Stimulated activated memory B cell treated with anti-CD40 and anti-IgM and Interleukin-4, amounts not matched to agents 10 μg/mL and 1 μg/mL and 100 μg/mL, for 72 hours (primary cell): ENCODE data around the gene SLC12A7.
"Not testable (repeated sequence)": the region's sequence is repeated elsewhere in the genome, so short reads cannot be mapped to it uniquely, and the experiment has no call there.

Experiments
- ATAC-seq: fragments of 150-1000 bp; cut with Tn5 transposase; 2 replicates; pipeline ENCODE4 v1.10.0; 2021
- H3K27ac Mint-ChIP-seq: one replicate; pipeline ENCODE4 v1.8.0; 2022; ENCODE audit warnings: mild to moderate bottlenecking, mixed read lengths
- H3K27me3 Mint-ChIP-seq: one replicate; pipeline ENCODE4 v1.8.0; 2022; ENCODE audit warnings: mixed read lengths
- H3K36me3 Mint-ChIP-seq: one replicate; pipeline ENCODE4 v1.8.0; 2022; ENCODE audit warnings: mixed read lengths
- H3K4me1 Mint-ChIP-seq: one replicate; pipeline ENCODE4 v1.8.0; 2022; ENCODE audit warnings: mixed read lengths
- H3K4me3 Mint-ChIP-seq: one replicate; pipeline ENCODE4 v1.8.0; 2022; ENCODE audit warnings: mild to moderate bottlenecking, moderate library complexity, mixed read lengths
- H3K9me3 Mint-ChIP-seq: one replicate; pipeline ENCODE4 v1.8.0; 2022; ENCODE audit warnings: mixed read lengths

SLC12A7 gene

GRCh38 chr5:1034421-1034905 is 77.4 kb downstream of the SLC12A7 start:
- no peak overlapping the region for H3K4me3 Mint-ChIP-seq
- H3K36me3 Mint-ChIP-seq, result no peaks in the 10 kb centered on the region
- H3K4me1 Mint-ChIP-seq, result peaks cover 8% of the 10 kb centered on the region
- no peak overlapping the region for H3K27ac Mint-ChIP-seq
- no peak for ATAC-seq
- no peaks in the 10 kb centered on the region for H3K9me3 Mint-ChIP-seq
- peaks cover 39% of the 10 kb centered on the region for H3K27me3 Mint-ChIP-seq

DNA sequence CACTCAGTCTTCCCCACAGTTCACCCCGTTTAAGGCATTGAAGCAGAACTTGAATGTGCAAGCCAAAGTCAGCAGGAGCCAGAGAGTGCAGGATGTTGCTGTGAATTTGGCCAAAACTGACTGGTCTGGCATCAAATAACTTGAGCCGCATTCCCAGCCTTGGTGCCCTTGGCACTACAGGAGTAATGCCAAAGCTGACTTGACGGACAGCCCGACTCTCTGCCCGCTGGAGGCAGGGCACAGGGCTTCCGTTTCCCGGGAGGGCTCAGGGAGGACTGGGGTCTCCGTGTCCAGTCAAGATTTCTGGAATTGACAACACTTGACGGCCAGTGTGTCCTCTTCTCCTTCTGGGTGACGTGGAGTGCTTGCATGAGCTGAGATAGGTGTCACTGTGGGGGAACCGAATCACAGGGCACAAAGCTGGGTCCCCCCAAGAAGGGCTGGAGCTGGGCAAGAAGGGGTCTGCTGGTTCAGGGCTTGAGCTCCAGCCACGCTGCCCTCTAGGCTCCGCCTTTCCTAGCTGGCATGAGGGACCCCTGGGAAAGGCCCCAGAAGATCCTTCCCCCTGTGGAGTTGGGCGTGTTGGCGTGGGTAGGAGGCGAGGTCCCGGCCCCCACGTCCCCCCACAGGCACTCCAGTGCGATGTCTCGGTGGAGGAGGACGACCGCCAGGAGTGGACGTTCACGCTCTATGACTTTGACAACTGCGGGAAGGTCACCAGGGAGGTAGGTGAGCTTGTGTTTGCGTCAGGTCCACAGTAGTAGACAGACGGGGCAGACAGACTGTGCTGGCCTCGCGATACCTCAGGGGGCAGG is 78.0 kb downstream of the SLC12A7 start:
- no peak overlapping the region for H3K4me3 Mint-ChIP-seq
- H3K27ac Mint-ChIP-seq, result no peak overlapping the region

GRCh38 chr5:1033178-1033577 is 78.7 kb downstream of the SLC12A7 start:
- Mint-ChIP-seq H3K36me3 (no peaks in the 10 kb centered on the region), H3K4me1 (peaks cover 8% of the 10 kb centered on the region), H3K27me3 (peaks cover 52% of the 10 kb centered on the region), H3K27ac (no peak overlapping the region), H3K9me3 (no peaks in the 10 kb centered on the region), H3K4me3 (no peak overlapping the region)
- ATAC-seq, result no peak

More for the DNA sequence above, 78.0 kb downstream of the SLC12A7 start:
- Mint-ChIP-seq H3K27me3 (peaks cover 46% of the 10 kb centered on the region), H3K36me3 (no peaks in the 10 kb centered on the region), H3K9me3 (no peaks in the 10 kb centered on the region), H3K4me1 (peaks cover 8% of the 10 kb centered on the region)
- no peak for ATAC-seq

DNA sequence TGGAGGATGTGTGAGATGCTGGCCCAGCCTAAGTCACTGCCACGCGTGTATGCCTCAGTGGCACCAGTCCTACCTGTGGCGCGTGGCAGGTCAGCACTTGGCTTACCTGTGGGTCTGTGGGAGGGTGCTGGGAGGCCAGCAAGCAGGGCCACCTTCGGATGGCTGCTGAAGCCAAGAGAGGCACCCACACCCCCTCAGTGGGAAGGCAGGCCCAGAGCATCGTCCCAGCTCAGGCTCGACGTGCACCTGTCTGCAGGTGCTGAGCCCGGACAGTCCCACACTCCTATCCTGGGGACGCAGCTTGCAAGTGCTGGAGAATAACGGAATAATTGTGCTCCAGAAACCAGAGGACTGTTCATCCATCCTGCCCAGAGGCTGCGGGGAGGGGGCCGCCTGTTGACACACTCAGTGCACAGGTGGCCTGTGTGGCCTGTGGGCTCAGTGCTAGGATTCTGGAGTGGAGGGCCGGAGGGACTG is 79.3 kb downstream of the SLC12A7 start:
- no peaks in the 10 kb centered on the region for H3K36me3 Mint-ChIP-seq
- no peaks in the 10 kb centered on the region for H3K9me3 Mint-ChIP-seq
- peaks cover 58% of the 10 kb centered on the region for H3K27me3 Mint-ChIP-seq
- peaks cover 8% of the 10 kb centered on the region for H3K4me1 Mint-ChIP-seq
- H3K27ac Mint-ChIP-seq, result no peak overlapping the region
- ATAC-seq, result no peak
- H3K4me3 Mint-ChIP-seq, result no peak overlapping the region

DNA sequence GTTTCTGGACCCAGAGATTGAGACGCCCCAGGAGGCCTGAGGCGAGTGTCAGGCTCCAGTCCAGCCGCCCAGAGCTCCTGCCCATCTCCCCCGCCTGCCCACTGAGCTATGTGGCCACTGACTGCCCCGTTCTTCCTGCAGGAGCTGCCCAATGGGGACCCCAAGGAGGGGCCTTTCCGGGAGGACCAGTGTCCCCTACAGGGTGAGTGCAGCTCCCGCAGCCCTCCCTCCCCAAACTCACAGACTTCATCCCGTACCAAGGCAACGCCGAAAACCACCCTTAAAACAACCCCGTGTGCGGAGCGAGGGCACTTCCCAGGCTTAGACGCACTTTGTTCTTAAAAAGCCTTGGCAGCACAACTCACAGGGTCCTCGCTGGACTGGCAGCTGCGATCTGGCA is 79.9 kb downstream of the SLC12A7 start:
- no peaks in the 10 kb centered on the region for H3K36me3 Mint-ChIP-seq
- peaks cover 8% of the 10 kb centered on the region for H3K4me1 Mint-ChIP-seq
- H3K9me3 Mint-ChIP-seq, result no peaks in the 10 kb centered on the region
- H3K4me3 Mint-ChIP-seq, result no peak overlapping the region
- no peak overlapping the region for H3K27ac Mint-ChIP-seq
- H3K27me3 Mint-ChIP-seq, result peaks cover 60% of the 10 kb centered on the region
- ATAC-seq, result no peak

GRCh38 chr5:1031306-1031959 is 80.4 kb downstream of the SLC12A7 start:
- no peak for ATAC-seq
- no peaks in the 10 kb centered on the region for H3K9me3 Mint-ChIP-seq
- peaks cover 60% of the 10 kb centered on the region for H3K27me3 Mint-ChIP-seq

DNA sequence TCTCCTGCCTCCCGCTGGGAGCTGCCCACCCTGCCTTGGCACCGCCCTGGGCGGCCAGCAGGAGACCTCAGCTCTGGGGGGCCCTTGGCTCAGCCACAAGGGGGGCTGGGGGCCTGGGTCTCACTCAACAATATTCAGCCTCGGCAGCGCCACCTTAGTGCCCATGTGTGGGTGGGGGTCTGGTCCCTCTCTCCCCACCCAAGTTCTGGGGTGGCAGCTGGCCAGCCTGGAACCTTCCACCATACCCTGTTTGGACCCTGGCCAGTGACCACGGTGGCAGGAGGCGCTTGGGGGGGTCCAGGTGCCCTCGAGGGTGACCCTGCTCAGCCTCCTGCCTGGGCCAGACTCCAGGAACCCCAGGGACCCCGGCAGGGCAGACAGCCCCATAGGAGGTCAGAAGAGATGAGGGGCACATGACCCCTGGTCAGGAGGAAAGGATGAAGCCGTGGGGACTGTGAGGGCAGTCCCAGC is 81.0 kb downstream of the SLC12A7 start:
- Mint-ChIP-seq H3K27me3 (peaks cover 60% of the 10 kb centered on the region), H3K36me3 (no peaks in the 10 kb centered on the region), H3K9me3 (no peaks in the 10 kb centered on the region), H3K4me3 (no peak overlapping the region), H3K4me1 (peaks cover 8% of the 10 kb centered on the region), H3K27ac (no peak overlapping the region)
- no peak for ATAC-seq

More at GRCh38 chr5:1031306-1031959, 80.4 kb downstream of the SLC12A7 start:
- Mint-ChIP-seq H3K27ac (no peak overlapping the region), H3K4me1 (peaks cover 8% of the 10 kb centered on the region), H3K36me3 (no peaks in the 10 kb centered on the region), H3K4me3 (no peak overlapping the region)

DNA sequence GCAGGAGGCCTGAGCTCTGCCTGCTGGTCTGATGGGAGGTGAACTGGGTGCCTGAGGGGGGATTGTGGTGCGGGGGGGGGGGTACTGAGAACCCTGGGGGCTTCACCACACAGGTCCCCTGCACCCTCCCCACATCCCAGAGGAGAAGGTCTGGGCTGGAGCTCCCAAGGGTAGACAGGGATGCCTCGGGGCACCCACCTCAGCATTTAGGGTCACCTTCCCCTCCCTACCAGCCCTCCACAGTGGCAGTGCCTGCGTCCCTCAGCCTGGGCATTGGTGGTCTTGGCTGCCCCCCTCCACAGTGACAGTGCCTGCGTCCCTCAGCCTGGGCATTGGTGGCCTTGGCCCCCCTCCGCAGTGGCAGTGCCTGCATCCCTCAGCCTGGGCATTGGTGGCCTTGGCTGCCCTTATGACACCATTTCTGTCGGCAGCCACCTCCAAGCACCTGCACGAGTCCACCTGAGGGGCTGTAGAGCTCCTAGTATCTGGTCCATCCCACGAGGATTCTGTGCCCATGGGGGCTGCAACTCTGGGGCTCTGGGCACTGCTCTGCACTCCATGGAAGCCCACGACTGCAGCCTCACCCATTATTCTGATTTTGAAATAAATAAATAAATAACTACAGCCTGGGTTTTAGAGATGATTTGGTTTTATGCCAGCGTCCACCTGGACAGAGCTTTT is 81.8 kb downstream of the SLC12A7 start:
- Mint-ChIP-seq H3K27ac (no peak overlapping the region), H3K4me3 (no peak overlapping the region), H3K36me3 (no peaks in the 10 kb centered on the region), H3K4me1 (peaks cover 5% of the 10 kb centered on the region), H3K9me3 (no peaks in the 10 kb centered on the region), H3K27me3 (peaks cover 56% of the 10 kb centered on the region)
- no peak for ATAC-seq

DNA sequence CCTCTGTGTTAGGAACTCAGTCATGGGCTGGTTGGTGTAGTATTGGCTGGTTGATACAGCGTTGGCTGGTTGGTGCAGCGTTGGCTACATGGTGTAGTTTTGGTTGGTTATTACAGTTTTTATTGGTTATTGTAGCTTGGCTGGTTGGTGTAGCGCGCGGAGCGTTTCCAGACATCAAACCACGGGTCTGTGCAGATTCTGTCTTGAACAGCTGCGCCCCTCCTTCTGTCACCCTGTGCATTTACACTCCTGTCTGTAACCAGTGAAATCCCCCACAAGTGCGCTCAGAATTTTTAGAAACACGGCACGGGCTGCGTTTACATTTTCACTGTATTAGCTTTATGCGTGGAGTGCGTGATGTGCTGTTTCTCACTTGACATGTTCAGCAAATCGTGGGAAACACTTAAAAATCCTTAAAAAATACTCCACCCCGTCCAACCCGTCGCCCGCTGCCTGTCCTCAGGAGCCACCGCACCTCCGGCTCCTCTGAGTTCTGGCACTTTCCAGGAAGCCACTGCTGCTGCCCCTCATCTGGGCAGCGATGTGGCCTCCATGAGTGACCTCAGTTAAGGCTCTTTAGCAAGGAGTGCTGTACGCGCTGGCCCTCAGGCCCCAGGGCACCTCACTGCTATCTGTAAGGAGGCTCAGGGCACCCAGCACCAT is 82.5 kb downstream of the SLC12A7 start:
- peaks cover 49% of the 10 kb centered on the region for H3K27me3 Mint-ChIP-seq
- ATAC-seq, result no peak
- H3K36me3 Mint-ChIP-seq, result no peaks in the 10 kb centered on the region
- no peaks in the 10 kb centered on the region for H3K4me1 Mint-ChIP-seq
- H3K9me3 Mint-ChIP-seq, result no peaks in the 10 kb centered on the region
- H3K4me3 Mint-ChIP-seq, result no peak overlapping the region
- H3K27ac Mint-ChIP-seq, result no peak overlapping the region

DNA sequence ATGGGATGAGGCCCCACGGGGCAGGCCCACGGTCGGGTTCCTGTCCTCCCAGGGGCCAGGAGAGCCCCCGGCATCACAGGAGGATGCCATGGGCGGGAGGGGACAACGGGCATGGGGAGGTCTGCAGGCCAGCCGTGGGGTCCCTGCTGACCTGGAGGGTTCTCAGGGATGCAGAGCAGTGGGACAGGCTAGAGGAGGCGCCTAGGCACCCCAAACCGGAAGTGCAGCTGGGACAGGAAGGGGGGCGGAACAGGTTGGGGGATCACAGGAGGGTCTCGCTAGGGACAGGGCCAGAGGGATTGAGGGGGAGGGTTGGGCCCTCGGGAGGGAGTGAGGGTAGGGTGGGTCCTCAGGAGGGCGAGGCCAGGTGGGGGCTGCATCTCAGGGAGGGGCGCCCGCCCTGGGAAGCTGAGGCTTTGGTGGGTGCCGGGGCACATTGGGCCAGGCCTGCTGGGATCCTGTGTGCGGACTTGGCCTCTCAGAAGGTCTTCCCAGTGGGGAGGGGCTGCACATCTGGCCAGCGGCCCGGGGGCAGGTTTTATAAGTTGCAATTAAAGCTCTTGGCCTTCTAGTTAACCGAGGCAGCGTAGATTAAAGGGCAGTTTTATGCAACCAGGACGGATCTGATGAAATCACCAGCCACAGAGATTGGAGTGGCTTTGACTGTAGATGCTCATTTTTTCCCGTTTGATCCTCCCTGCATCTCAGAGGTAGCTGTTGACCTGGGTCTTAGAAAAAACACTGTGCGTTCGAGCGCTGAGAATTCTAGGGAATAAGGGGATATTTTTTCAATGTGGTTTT is 83.2 kb downstream of the SLC12A7 start:
- no peaks in the 10 kb centered on the region for H3K4me1 Mint-ChIP-seq
- H3K9me3 Mint-ChIP-seq, result no peaks in the 10 kb centered on the region
- ATAC-seq, result no peak
- H3K27ac Mint-ChIP-seq, result no peak overlapping the region
- H3K4me3 Mint-ChIP-seq, result no peak overlapping the region
- H3K36me3 Mint-ChIP-seq, result no peaks in the 10 kb centered on the region
- H3K27me3 Mint-ChIP-seq, result peaks cover 43% of the 10 kb centered on the region

DNA sequence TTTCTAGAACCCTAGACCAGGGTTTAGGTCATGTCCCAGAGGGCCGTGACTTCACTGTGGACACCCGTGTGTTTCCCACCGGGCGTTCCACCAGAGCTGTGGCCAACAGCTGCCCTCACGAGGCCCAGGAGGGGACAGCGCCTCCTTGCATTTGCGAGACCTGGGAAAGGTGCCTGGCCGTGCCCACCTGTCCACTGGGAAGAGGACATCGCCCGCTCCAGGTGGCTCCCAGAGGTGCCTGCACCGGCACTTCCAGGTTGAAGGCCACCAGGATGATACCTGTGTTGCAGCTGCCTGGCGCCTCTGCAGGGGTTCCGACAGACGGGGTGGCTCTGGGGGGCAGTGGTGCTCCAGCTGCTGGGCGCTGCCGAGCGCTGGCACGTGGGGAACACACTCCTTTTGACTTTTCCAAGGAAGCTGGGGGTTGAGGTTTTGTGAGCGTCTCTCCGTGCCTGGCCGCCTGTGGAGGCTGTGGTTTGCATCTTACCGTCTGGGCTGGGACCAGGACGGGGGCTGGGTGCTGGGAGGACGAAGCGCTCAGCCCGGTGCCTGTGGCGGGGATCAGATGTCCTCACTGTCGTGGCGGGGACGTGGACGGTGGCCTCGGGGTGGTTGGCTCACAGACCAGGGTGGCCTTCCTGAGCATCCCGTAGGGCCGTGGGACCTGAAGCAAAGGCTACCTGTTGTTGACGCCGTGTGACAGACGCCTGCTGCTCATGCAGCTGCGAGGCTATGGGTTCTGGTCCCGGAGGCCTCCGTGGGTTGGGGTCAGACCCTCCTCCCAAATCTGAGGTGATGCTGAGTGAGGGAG is 84.0 kb downstream of the SLC12A7 start:
- H3K4me3 Mint-ChIP-seq, result no peak overlapping the region
- H3K36me3 Mint-ChIP-seq, result no peaks in the 10 kb centered on the region
- H3K27ac Mint-ChIP-seq, result no peak overlapping the region
- H3K27me3 Mint-ChIP-seq, result peaks cover 40% of the 10 kb centered on the region
- no peaks in the 10 kb centered on the region for H3K9me3 Mint-ChIP-seq
- no peaks in the 10 kb centered on the region for H3K4me1 Mint-ChIP-seq
- ATAC-seq, result no peak

- Mint-ChIP-seq H3K27ac (no peak overlapping the region), H3K9me3 (no peaks in the 10 kb centered on the region), H3K27me3 (peaks cover 31% of the 10 kb centered on the region), H3K4me1 (no peaks in the 10 kb centered on the region), H3K4me3 (no peak overlapping the region), H3K36me3 (no peaks in the 10 kb centered on the region)
- ATAC-seq, result no peak
These were observed 84.9 kb downstream of the SLC12A7 start for GRCh38 chr5:1026700-1027621.

DNA sequence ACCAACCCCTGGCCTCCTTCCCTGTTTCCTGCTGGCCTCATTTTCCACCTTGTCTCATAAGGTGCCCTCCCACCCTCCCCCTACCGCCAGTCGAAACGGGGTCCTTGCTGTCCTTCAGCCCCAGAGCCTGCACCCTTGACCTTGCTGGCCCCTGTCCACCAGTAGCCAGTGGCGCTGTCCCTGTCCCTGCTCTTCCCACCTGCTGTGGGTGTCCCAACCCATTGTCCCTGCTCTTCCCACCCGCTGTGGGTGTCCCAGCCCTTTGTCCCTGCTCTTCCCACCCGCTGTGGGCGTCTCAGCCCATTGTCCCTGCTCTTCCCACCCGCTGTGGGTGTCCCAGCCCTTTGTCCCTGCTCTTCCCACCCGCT is 89.9 kb downstream of the SLC12A7 start:
- H3K36me3 Mint-ChIP-seq, H3K27ac Mint-ChIP-seq, H3K4me3 Mint-ChIP-seq, ATAC-seq, H3K27me3 Mint-ChIP-seq, H3K4me1 Mint-ChIP-seq, H3K9me3 Mint-ChIP-seq: not testable (repeated sequence)
